Duodenal mucosa (tissue), 2 donors: Measurements from ENCODE around the gene OSGEP.

ENCODE experiments used
- H3K27ac ChIP-seq: one replicate; pipeline ENCODE4 v1.7.0; 2013; ENCODE audit warnings: low read depth, low read length
- H3K27me3 ChIP-seq, 2 donors: one replicate each; pipeline ENCODE4 v1.7.0; 2013; ENCODE audit warnings: low read length in 2 of 2, control low read depth in 1 of 2; ENCODE audit not compliant: insufficient read depth in 2 of 2, control insufficient read depth in 1 of 2
- H3K36me3 ChIP-seq, 2 donors: one replicate each; pipeline ENCODE4 v1.7.0; 2013; ENCODE audit warnings: low read length in 2 of 2, control low read depth in 1 of 2; ENCODE audit not compliant: insufficient read depth in 2 of 2, control insufficient read depth in 1 of 2
- H3K4me1 ChIP-seq, 2 donors: one replicate each; pipeline ENCODE4 v1.7.0; 2013; ENCODE audit warnings: low read length in 2 of 2, control low read depth in 1 of 2; ENCODE audit not compliant: insufficient read depth in 2 of 2, control insufficient read depth in 1 of 2
- H3K4me3 ChIP-seq, 2 donors: one replicate each; pipeline ENCODE4 v1.7.0; 2013; ENCODE audit warnings: low read length in 2 of 2, low read depth in 1 of 2
- H3K9ac ChIP-seq, 2 donors: one replicate each; pipeline ENCODE4 v1.7.0; 2013; ENCODE audit warnings: low read length in 2 of 2, low read depth in 1 of 2
- H3K9me3 ChIP-seq, 2 donors: one replicate each; pipeline ENCODE4 v1.7.0; 2013; ENCODE audit warnings: low read length in 2 of 2, control low read depth in 1 of 2; ENCODE audit not compliant: control insufficient read depth in 1 of 2

The OSGEP gene

GRCh38 chr14:20434701-20435581 lies 19.7 kb downstream of the OSGEP start:
- peaks cover 0 to 4% of the 10 kb centered on the region in 2 donors for H3K27me3 ChIP-seq
- H3K9me3 ChIP-seq, result no peaks in the 10 kb centered on the region
- no peak overlapping the region for H3K27ac ChIP-seq
- H3K4me1 ChIP-seq, result peaks cover 7 to 12% of the 10 kb centered on the region in 2 donors
- no peak overlapping the region for H3K9ac ChIP-seq
- H3K4me3 ChIP-seq, result peak overlapping the region in 1 of 2 donors; percentile 21
- no peaks in the 10 kb centered on the region for H3K36me3 ChIP-seq

GRCh38 chr14:20429801-20430669 lies 24.6 kb downstream of the OSGEP start:
- no peaks in the 10 kb centered on the region for H3K36me3 ChIP-seq
- peaks cover 26 to 27% of the 10 kb centered on the region in 2 donors for H3K4me1 ChIP-seq
- no peak overlapping the region for H3K9ac ChIP-seq
- no peaks in the 10 kb centered on the region for H3K9me3 ChIP-seq
- no peak overlapping the region for H3K4me3 ChIP-seq
- no peaks in the 10 kb centered on the region for H3K27me3 ChIP-seq
- no peak overlapping the region for H3K27ac ChIP-seq

DNA sequence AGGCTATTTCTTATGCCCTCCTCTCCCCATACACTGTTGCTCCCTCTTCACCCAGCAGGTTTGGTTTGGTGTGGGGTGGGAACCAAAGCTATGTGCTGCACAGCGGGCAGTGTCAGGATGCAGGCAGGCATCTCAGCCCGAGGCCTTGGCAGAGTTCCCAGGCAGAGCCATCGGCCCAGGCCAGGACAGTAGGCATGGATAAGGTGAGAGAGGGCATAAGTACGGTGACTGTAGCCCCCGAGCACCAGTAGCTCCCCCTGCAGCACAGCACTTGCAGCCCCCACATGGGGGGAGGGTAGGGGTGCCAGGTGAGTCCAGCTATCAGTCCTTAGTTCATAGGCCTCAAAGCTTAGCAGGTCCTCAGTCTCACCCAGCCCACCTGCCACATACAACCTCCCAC lies 25.8 kb downstream of the OSGEP start:
- Histone ChIP-seq H3K27me3 (no peaks in the 10 kb centered on the region), H3K4me3 (no peak overlapping the region), H3K36me3 (no peaks in the 10 kb centered on the region), H3K9ac (no peak overlapping the region), H3K27ac (no peak overlapping the region), H3K4me1 (peaks cover 27 to 31% of the 10 kb centered on the region in 2 donors), H3K9me3 (no peaks in the 10 kb centered on the region)

DNA sequence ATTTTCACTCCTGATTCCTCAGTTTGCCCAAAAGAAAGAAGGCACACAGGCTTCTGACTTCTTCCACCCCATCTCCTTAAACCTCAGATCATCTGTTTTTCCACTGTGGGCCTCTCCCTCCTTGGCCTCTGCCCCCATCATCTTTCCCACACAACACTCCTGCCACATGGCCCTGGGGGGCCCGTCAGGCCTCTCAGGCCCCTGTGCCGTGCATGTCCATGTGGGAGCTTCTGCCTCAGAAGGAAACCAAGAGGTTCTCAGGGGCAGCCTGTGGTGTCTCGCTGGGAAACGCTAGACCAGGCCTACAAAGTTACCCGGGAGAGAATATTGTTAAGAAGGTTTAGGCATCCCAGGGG lies 26.6 kb downstream of the OSGEP start:
- H3K4me3 ChIP-seq, result no peak overlapping the region
- no peak overlapping the region for H3K27ac ChIP-seq
- H3K4me1 ChIP-seq, result peaks cover 27 to 31% of the 10 kb centered on the region in 2 donors

GRCh38 chr14:20427231-20428009 lies 27.2 kb downstream of the OSGEP start:
- H3K36me3 ChIP-seq, result no peaks in the 10 kb centered on the region
- peaks cover 0 to 3% of the 10 kb centered on the region in 2 donors for H3K27me3 ChIP-seq
- H3K9me3 ChIP-seq, result no peaks in the 10 kb centered on the region
- no peak overlapping the region for H3K27ac ChIP-seq
- H3K4me3 ChIP-seq, result peak overlapping the region; percentile 1 to 2
- H3K4me1 ChIP-seq, result peaks cover 27 to 31% of the 10 kb centered on the region in 2 donors
- no peak overlapping the region for H3K9ac ChIP-seq

More for the DNA sequence above, 26.6 kb downstream of the OSGEP start:
- H3K27me3 ChIP-seq, result no peaks in the 10 kb centered on the region
- H3K9ac ChIP-seq, result no peak overlapping the region
- no peaks in the 10 kb centered on the region for H3K9me3 ChIP-seq
- H3K36me3 ChIP-seq, result no peaks in the 10 kb centered on the region

- H3K27me3 ChIP-seq, result peaks cover 0 to 3% of the 10 kb centered on the region in 2 donors
- H3K27ac ChIP-seq, result no peak overlapping the region
- no peak overlapping the region for H3K4me3 ChIP-seq
- H3K4me1 ChIP-seq, result peaks cover 23 to 26% of the 10 kb centered on the region in 2 donors
- H3K9me3 ChIP-seq, result no peaks in the 10 kb centered on the region
- H3K9ac ChIP-seq, result no peak overlapping the region
- no peaks in the 10 kb centered on the region for H3K36me3 ChIP-seq
Observed at GRCh38 chr14:20424851-20425250, 29.8 kb downstream of the OSGEP start.

- H3K27ac ChIP-seq, result no peak overlapping the region
- H3K4me3 ChIP-seq, result no peak overlapping the region
- peaks cover 0 to 3% of the 10 kb centered on the region in 2 donors for H3K27me3 ChIP-seq
- H3K9me3 ChIP-seq, result no peaks in the 10 kb centered on the region
- no peak overlapping the region for H3K9ac ChIP-seq
- H3K4me1 ChIP-seq, result peaks cover 23 to 36% of the 10 kb centered on the region in 2 donors
- H3K36me3 ChIP-seq, result no peaks in the 10 kb centered on the region
Observed at GRCh38 chr14:20422886-20423285, 31.7 kb downstream of the OSGEP start.

DNA sequence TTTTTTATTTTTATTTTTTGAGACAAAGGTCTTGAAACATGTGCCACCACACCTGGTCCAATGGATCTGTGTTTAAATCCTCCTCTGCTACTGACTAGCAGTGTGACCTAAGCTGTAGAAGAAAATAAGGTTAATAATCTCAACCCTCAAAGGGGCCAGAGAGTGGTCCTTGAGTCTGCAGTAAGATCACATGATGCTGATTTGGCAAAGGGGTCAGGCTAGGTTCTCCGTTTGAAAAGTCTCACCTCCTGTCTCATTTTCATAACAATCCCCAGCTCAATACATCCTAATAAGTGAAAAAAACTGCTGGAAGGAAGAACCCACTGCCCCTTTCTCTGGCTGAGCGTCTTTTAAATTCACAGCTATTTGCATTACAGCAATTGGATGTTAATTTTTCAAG lies 33.3 kb downstream of the OSGEP start:
- Histone ChIP-seq H3K27me3 (peaks cover 0 to 3% of the 10 kb centered on the region in 2 donors), H3K4me1 (peaks cover 29 to 40% of the 10 kb centered on the region in 2 donors), H3K4me3 (no peak overlapping the region), H3K9me3 (no peaks in the 10 kb centered on the region), H3K27ac (no peak overlapping the region), H3K9ac (no peak overlapping the region), H3K36me3 (no peaks in the 10 kb centered on the region)

GRCh38 chr14:20419419-20419818 lies 35.2 kb downstream of the OSGEP start:
- H3K27me3 ChIP-seq, result peaks cover 0 to 3% of the 10 kb centered on the region in 2 donors
- H3K9ac ChIP-seq, result no peak overlapping the region
- no peak overlapping the region for H3K4me3 ChIP-seq
- peaks cover 41 to 45% of the 10 kb centered on the region in 2 donors for H3K4me1 ChIP-seq
- H3K27ac ChIP-seq, result peak overlapping the region; percentile 39
- H3K9me3 ChIP-seq, result no peaks in the 10 kb centered on the region
- no peaks in the 10 kb centered on the region for H3K36me3 ChIP-seq
